ENCODE results near the gene CITED2. TPM values are rescaled to one million over a fixed set of nuclear protein-coding genes. Genes with fewer than 3 reads are reported as not detected.

CITED2 gene
- total RNA-seq, 3 donors from 2014 or later = 35.3 to 61.8 (median 54.1) TPM

- no peak for ATAC-seq
- no peaks in the 10 kb centered on the region for H3K27me3 Mint-ChIP-seq (ENCODE audit: low read depth)
- no peaks in the 10 kb centered on the region for H3K9me3 Mint-ChIP-seq
- no peaks in the 10 kb centered on the region for H3K4me1 Mint-ChIP-seq (ENCODE audit: low read depth)
- H3K4me3 Mint-ChIP-seq = no peak overlapping the region
- no peaks in the 10 kb centered on the region for H3K36me3 Mint-ChIP-seq (ENCODE audit: insufficient read depth)
- DNase-seq = no peak
These were observed 21.4 kb upstream of the CITED2 start for GRCh38 chr6:139395891-139396301.

- no peak overlapping the region for H3K4me3 Mint-ChIP-seq
- no peaks in the 10 kb centered on the region for H3K4me1 Mint-ChIP-seq (ENCODE audit: low read depth)
- H3K9me3 Mint-ChIP-seq = no peaks in the 10 kb centered on the region
- ATAC-seq = no peak
- no peaks in the 10 kb centered on the region for H3K27me3 Mint-ChIP-seq (ENCODE audit: low read depth)
- no peaks in the 10 kb centered on the region for H3K36me3 Mint-ChIP-seq (ENCODE audit: insufficient read depth)
- DNase-seq = no peak
These were observed 20.9 kb upstream of the CITED2 start for GRCh38 chr6:139395371-139395770.

GRCh38 chr6:139394027-139394649, 19.7 kb upstream of the CITED2 start:
- no peak overlapping the region for H3K4me3 Mint-ChIP-seq
- ATAC-seq (no peak), DNase-seq (no peak)
- no peaks in the 10 kb centered on the region for H3K4me1 Mint-ChIP-seq (ENCODE audit: low read depth)
- H3K27me3 Mint-ChIP-seq (ENCODE audit: low read depth) = no peaks in the 10 kb centered on the region
- H3K9me3 Mint-ChIP-seq = no peaks in the 10 kb centered on the region
- H3K36me3 Mint-ChIP-seq (ENCODE audit: insufficient read depth) = no peaks in the 10 kb centered on the region

- peak in 1 of 2 donors; percentile 25 for ATAC-seq
- Mint-ChIP-seq H3K9me3 (no peaks in the 10 kb centered on the region), H3K4me1 (ENCODE audit: low read depth) (no peaks in the 10 kb centered on the region), H3K4me3 (no peak overlapping the region), H3K36me3 (ENCODE audit: insufficient read depth) (no peaks in the 10 kb centered on the region), H3K27me3 (ENCODE audit: low read depth) (no peaks in the 10 kb centered on the region)
- DNase-seq = no peak
These were observed 18.3 kb upstream of the CITED2 start for GRCh38 chr6:139392794-139393193.

GRCh38 chr6:139391709-139392108, 17.3 kb upstream of the CITED2 start:
- H3K4me1 Mint-ChIP-seq (ENCODE audit: low read depth) = no peaks in the 10 kb centered on the region
- no peaks in the 10 kb centered on the region for H3K9me3 Mint-ChIP-seq
- H3K4me3 Mint-ChIP-seq = no peak overlapping the region

GRCh38 chr6:139390447-139390846, 16.0 kb upstream of the CITED2 start:
- Mint-ChIP-seq H3K4me1 (ENCODE audit: low read depth) (no peaks in the 10 kb centered on the region), H3K9me3 (no peaks in the 10 kb centered on the region), H3K36me3 (ENCODE audit: insufficient read depth) (no peaks in the 10 kb centered on the region), H3K4me3 (no peak overlapping the region), H3K27me3 (ENCODE audit: low read depth) (no peaks in the 10 kb centered on the region)
- DNase-seq = no peak
- no peak for ATAC-seq

More at GRCh38 chr6:139391709-139392108, 17.3 kb upstream of the CITED2 start:
- Mint-ChIP-seq H3K36me3 (ENCODE audit: insufficient read depth) (no peaks in the 10 kb centered on the region), H3K27me3 (ENCODE audit: low read depth) (no peaks in the 10 kb centered on the region)
- ATAC-seq (no peak), DNase-seq (no peak)

- no peaks in the 10 kb centered on the region for H3K27me3 Mint-ChIP-seq (ENCODE audit: low read depth)
- H3K4me3 Mint-ChIP-seq = no peak overlapping the region
- no peaks in the 10 kb centered on the region for H3K9me3 Mint-ChIP-seq
- DNase-seq = no peak
- ATAC-seq = no peak
- H3K36me3 Mint-ChIP-seq (ENCODE audit: insufficient read depth) = no peaks in the 10 kb centered on the region
- H3K4me1 Mint-ChIP-seq (ENCODE audit: low read depth) = no peaks in the 10 kb centered on the region
These were observed 13.9 kb upstream of the CITED2 start for GRCh38 chr6:139388384-139388783.

GRCh38 chr6:139386404-139386803, 12.0 kb upstream of the CITED2 start:
- ATAC-seq (no peak), DNase-seq (no peak)
- Mint-ChIP-seq H3K27me3 (ENCODE audit: low read depth) (no peaks in the 10 kb centered on the region), H3K9me3 (no peaks in the 10 kb centered on the region), H3K4me1 (ENCODE audit: low read depth) (no peaks in the 10 kb centered on the region), H3K4me3 (no peak overlapping the region), H3K36me3 (ENCODE audit: insufficient read depth) (no peaks in the 10 kb centered on the region)

GRCh38 chr6:139381216-139381865, 6.9 kb upstream of the CITED2 start:
- H3K4me1 Mint-ChIP-seq (ENCODE audit: low read depth) = peaks cover 7% of the 10 kb centered on the region
- H3K4me3 Mint-ChIP-seq = no peak overlapping the region
- ATAC-seq = no peak
- H3K36me3 Mint-ChIP-seq (ENCODE audit: insufficient read depth) = no peaks in the 10 kb centered on the region
- no peak for DNase-seq
- no peaks in the 10 kb centered on the region for H3K27me3 Mint-ChIP-seq (ENCODE audit: low read depth)
- no peaks in the 10 kb centered on the region for H3K9me3 Mint-ChIP-seq

- H3K9me3 Mint-ChIP-seq = no peaks in the 10 kb centered on the region
- H3K4me3 Mint-ChIP-seq = no peak overlapping the region
- H3K4me1 Mint-ChIP-seq (ENCODE audit: low read depth) = peaks cover 14% of the 10 kb centered on the region
- no peaks in the 10 kb centered on the region for H3K27me3 Mint-ChIP-seq (ENCODE audit: low read depth)
- ATAC-seq (no peak), DNase-seq (no peak)
- H3K36me3 Mint-ChIP-seq (ENCODE audit: insufficient read depth) = no peaks in the 10 kb centered on the region
These were observed 6.2 kb upstream of the CITED2 start for GRCh38 chr6:139380611-139381010.

GRCh38 chr6:139380168-139380567, 5.7 kb upstream of the CITED2 start:
- Mint-ChIP-seq H3K27me3 (ENCODE audit: low read depth) (no peaks in the 10 kb centered on the region), H3K4me3 (no peak overlapping the region), H3K4me1 (ENCODE audit: low read depth) (peaks cover 17% of the 10 kb centered on the region), H3K36me3 (ENCODE audit: insufficient read depth) (no peaks in the 10 kb centered on the region), H3K9me3 (no peaks in the 10 kb centered on the region)
- DNase-seq (no peak), ATAC-seq (no peak)

- H3K36me3 Mint-ChIP-seq (ENCODE audit: insufficient read depth) = peaks cover 3% of the 10 kb centered on the region
- peaks cover 20% of the 10 kb centered on the region for H3K4me1 Mint-ChIP-seq (ENCODE audit: low read depth)
- no peak overlapping the region for H3K4me3 Mint-ChIP-seq
- H3K9me3 Mint-ChIP-seq = no peaks in the 10 kb centered on the region
- DNase-seq (peak; percentile 6), ATAC-seq (no peak)
- no peaks in the 10 kb centered on the region for H3K27me3 Mint-ChIP-seq (ENCODE audit: low read depth)
These were observed 4.5 kb upstream of the CITED2 start for GRCh38 chr6:139378882-139379341.

- peaks cover 20% of the 10 kb centered on the region for H3K4me1 Mint-ChIP-seq (ENCODE audit: low read depth)
These were observed 3.8 kb upstream of the CITED2 start for GRCh38 chr6:139378226-139378625.

GRCh38 chr6:139376604-139377218, 2.3 kb upstream of the CITED2 start:
- Mint-ChIP-seq H3K27me3 (ENCODE audit: low read depth) (no peaks in the 10 kb centered on the region), H3K36me3 (ENCODE audit: insufficient read depth) (peaks cover 9% of the 10 kb centered on the region), H3K4me3 (peak overlapping the region; percentile 97), H3K4me1 (ENCODE audit: low read depth) (peaks cover 23% of the 10 kb centered on the region), H3K9me3 (no peaks in the 10 kb centered on the region)
- ATAC-seq (no peak), DNase-seq (no peak)

More at GRCh38 chr6:139378226-139378625, 3.8 kb upstream of the CITED2 start:
- Mint-ChIP-seq H3K9me3 (no peaks in the 10 kb centered on the region), H3K4me3 (no peak overlapping the region), H3K36me3 (ENCODE audit: insufficient read depth) (peaks cover 3% of the 10 kb centered on the region), H3K27me3 (ENCODE audit: low read depth) (no peaks in the 10 kb centered on the region)
- DNase-seq = no peak
- no peak for ATAC-seq

GRCh38 chr6:139376017-139376330, 1.5 kb upstream of the CITED2 start:
- H3K9me3 Mint-ChIP-seq = no peaks in the 10 kb centered on the region

More at GRCh38 chr6:139376017-139376330, 1.5 kb upstream of the CITED2 start:
- DNase-seq (no peak), ATAC-seq (no peak)
- H3K4me3 Mint-ChIP-seq = peak overlapping the region; percentile 97
- peaks cover 9% of the 10 kb centered on the region for H3K36me3 Mint-ChIP-seq (ENCODE audit: insufficient read depth)
- H3K4me1 Mint-ChIP-seq (ENCODE audit: low read depth) = peaks cover 31% of the 10 kb centered on the region
- no peaks in the 10 kb centered on the region for H3K27me3 Mint-ChIP-seq (ENCODE audit: low read depth)

Data from activated T-cell treated with anti-CD3 and anti-CD28 coated beads, Interleukin-2, amount 50 U/mL, for 4 hours (primary cell).